ENCODE measurements around the gene TPD52L1. TPM values are rescaled to one million over a fixed set of nuclear protein-coding genes. Genes with fewer than 3 reads are reported as not detected.

Gene TPD52L1, protein sequence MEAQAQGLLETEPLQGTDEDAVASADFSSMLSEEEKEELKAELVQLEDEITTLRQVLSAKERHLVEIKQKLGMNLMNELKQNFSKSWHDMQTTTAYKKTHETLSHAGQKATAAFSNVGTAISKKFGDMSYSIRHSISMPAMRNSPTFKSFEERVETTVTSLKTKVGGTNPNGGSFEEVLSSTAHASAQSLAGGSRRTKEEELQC
- total RNA-seq = 10 to 100 TPM; 22.5 to 51.6 (median 26.1) TPM
- 10 to 100 TPM; 21.2 to 22.0 TPM for polyA plus RNA-seq

DNA sequence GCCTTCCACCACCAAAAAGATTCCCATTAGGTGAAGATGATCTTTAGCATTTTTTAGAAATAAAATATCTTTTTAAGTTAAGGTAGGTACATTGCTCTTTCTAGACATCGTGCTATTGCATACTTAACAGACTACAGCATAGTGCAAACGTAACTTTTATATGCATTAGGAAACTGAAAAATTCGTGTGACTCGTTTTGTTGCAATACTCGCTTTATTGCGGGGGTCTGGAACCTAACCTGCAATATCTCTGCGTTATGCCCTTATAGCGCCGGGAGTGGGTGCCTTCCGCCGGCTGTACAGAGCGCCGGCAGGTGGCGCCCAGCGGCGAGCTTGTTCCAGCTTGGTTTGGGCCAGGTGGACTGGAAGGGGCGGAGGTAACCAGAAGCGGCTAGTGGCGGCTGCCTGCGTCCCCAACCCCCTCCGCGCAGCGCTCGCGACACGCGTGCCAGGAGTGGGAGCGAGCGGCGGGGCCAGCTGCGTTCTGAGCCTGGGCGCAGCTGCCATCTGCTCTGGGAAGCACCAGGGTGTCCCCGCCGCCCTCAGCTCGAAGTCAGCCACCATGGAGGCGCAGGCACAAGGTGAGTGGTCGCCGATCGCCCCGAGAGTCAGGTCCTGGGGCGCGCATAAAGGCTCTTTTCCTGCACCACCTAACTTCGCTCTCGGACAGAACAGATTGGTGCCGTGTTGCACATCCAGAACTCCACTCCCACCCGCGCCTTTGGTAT lies at the start of gene TPD52L1:
TSS of gene TPD52L1 (plus strand) at position 383 of the 727 bp plus-strand sequence. CDS start at position 562, 179 bp downstream.
- no peaks in the 10 kb centered on the region for H3K9me3 ChIP-seq
- TF ChIP-seq, protein P1, sequence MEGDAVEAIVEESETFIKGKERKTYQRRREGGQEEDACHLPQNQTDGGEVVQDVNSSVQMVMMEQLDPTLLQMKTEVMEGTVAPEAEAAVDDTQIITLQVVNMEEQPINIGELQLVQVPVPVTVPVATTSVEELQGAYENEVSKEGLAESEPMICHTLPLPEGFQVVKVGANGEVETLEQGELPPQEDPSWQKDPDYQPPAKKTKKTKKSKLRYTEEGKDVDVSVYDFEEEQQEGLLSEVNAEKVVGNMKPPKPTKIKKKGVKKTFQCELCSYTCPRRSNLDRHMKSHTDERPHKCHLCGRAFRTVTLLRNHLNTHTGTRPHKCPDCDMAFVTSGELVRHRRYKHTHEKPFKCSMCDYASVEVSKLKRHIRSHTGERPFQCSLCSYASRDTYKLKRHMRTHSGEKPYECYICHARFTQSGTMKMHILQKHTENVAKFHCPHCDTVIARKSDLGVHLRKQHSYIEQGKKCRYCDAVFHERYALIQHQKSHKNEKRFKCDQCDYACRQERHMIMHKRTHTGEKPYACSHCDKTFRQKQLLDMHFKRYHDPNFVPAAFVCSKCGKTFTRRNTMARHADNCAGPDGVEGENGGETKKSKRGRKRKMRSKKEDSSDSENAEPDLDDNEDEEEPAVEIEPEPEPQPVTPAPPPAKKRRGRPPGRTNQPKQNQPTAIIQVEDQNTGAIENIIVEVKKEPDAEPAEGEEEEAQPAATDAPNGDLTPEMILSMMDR (IDR thresholded peaks at IDR 0.05) = peak; percentile 73 to 84 (median 77)
- peak within 1 kb of the TSS; percentile 29 to 78 (median 66) for H3K27ac ChIP-seq
- ATAC-seq (peak; percentile 92 to 97 (median 96)), DNase-seq (peak; percentile 89 to 94 (median 90)), FAIRE-seq (no peak)
- no peaks in the 10 kb centered on the region for H3K36me3 ChIP-seq
- H3K4me1 ChIP-seq = peaks cover 0 to 7% (median 5%) of the 10 kb centered on the region in 3 donors
- H3K27me3 ChIP-seq = no peaks in the 10 kb centered on the region
- intact Hi-C loops (cut with DNase I) = loop anchor here in 1 of 3 donors (10.0 kb wide), 1 partner anchor 141 kb away; no protein-coding TSS in a partner anchor
- H3K4me3 ChIP-seq = peak within 1 kb of the TSS; percentile 66 to 84 (median 72)
- 0% methylated on average over 47 of the region's 47 CpGs for WGBS, 2 donors

- H3K27me3 ChIP-seq = no peaks in the 10 kb centered on the region
- no peak overlapping the region for H3K4me3 ChIP-seq
- 66 to 67% methylated on average over 4 of the region's 4 CpGs for WGBS, 2 donors
- H3K36me3 ChIP-seq = no peaks in the 10 kb centered on the region
- intact Hi-C loops (cut with DNase I) = no loop called here
- FAIRE-seq = no peak
- no peak for DNase-seq
- no peak overlapping the region for H3K27ac ChIP-seq
- TF ChIP-seq, protein P1 (IDR thresholded peaks at IDR 0.05) = no peak
- no peaks in the 10 kb centered on the region for H3K9me3 ChIP-seq
- H3K4me1 ChIP-seq = no peaks in the 10 kb centered on the region
- ATAC-seq = no peak
These were observed 49.1 kb upstream of the TPD52L1 start for GRCh38 chr6:125104425-125104824.

DNA sequence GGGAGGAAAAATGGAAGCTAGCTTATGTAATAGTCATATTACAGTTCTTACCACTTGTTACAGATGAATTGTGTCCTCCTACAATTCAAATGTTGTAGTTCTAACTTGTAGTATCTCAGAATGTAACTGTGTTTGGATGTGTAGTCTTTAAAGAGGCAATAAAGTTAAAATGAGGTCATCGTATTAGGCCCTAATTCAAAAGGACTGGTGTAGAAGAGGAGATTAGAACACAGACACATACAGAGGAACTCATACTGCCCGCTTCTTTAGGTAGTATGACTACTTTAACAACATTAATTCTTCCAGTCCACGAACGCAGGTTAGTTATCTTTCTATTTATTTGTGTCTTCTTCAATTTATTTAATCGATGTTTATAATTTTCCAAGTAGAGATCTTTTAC lies 46.5 kb upstream of the TPD52L1 start:
- Histone ChIP-seq H3K27me3 (no peaks in the 10 kb centered on the region), H3K9me3 (peaks cover 0 to 4% (median 0%) of the 10 kb centered on the region in 4 donors), H3K4me1 (no peaks in the 10 kb centered on the region), H3K27ac (no peak overlapping the region), H3K36me3 (no peaks in the 10 kb centered on the region), H3K4me3 (no peak overlapping the region)
- TF ChIP-seq, protein P1 (IDR thresholded peaks at IDR 0.05) = no peak
- DNase-seq = no peak
- WGBS, 2 donors = 88 to 94% methylated on average over 5 of the region's 5 CpGs
- ATAC-seq = no peak
- FAIRE-seq = peak; percentile 5
- intact Hi-C loops (cut with DNase I) = no loop called here

- FAIRE-seq = no peak
- intact Hi-C loops (cut with DNase I) = no loop called here
These were observed 45.7 kb upstream of the TPD52L1 start for GRCh38 chr6:125107896-125108295.

More at GRCh38 chr6:125107896-125108295, 45.7 kb upstream of the TPD52L1 start:
- DNase-seq (no peak), ATAC-seq (no peak)
- Histone ChIP-seq H3K36me3 (no peaks in the 10 kb centered on the region), H3K9me3 (peaks cover 0 to 4% (median 0%) of the 10 kb centered on the region in 4 donors), H3K27me3 (no peaks in the 10 kb centered on the region), H3K27ac (no peak overlapping the region), H3K4me3 (no peak overlapping the region), H3K4me1 (no peaks in the 10 kb centered on the region)
- TF ChIP-seq, protein P1 (IDR thresholded peaks at IDR 0.05) = no peak
- WGBS, 2 donors = 76 to 87% methylated on average over 3 of the region's 3 CpGs

All from pancreas (tissue), 10 donors.